Caco-2 (cell line): ENCODE data around the gene NTN1. TPM values are rescaled to one million over a fixed set of nuclear protein-coding genes. Genes with fewer than 3 reads are reported as not detected.

Source experiments
- BruUV-seq: library from RNA; stranded (reverse); fragments of 400-500 nt; replicated peaks from 2 replicates; lab custom pipeline; 2021; lab: Mats Ljungman, UMichigan
- CTCF ChIA-PET: fragments of 300-600 bp; sonication (Branson Sonifier 250); formaldehyde crosslinking; loops from one replicate; lab custom pipeline; 2022; ENCODE audit warnings: antibody characterized with exemption; lab: Charles Lee
- POLR2A ChIA-PET: fragments of 300-600 bp; sonication (Branson Sonifier 250); formaldehyde crosslinking; loops from one replicate; lab custom pipeline; 2022; ENCODE audit warnings: antibody characterized with exemption; lab: Charles Lee
- DNase-seq, 2 experiments: peaks; one replicate each; pipeline versions ENCODE4 v3.0.0 to v3.0.0-alpha.2; 2020 to 2022
- H3K27me3 ChIP-seq: replicated peaks from 2 replicates; pipeline ENCODE4 v1.6.0; 2011; ENCODE audit warnings: low read length; ENCODE audit not compliant: control insufficient read depth, insufficient read depth
- H3K36me3 ChIP-seq: 2 replicates; pipeline ENCODE4 v1.5.1; 2011; ENCODE audit warnings: low read length; ENCODE audit not compliant: control insufficient read depth, insufficient read depth
- H3K4me1 ChIP-seq: fragments of 250-450 bp; sonication (Bioruptor Pico); 2 replicates; pipeline ENCODE4 v1.5.1; 2020; ENCODE audit warnings: mild to moderate bottlenecking
- H3K4me3 ChIP-seq: 2 replicates; pipeline ENCODE4 v1.5.1; 2011; ENCODE audit warnings: low read depth, mild to moderate bottlenecking, control low read depth, low read length
- H3K9me3 ChIP-seq: fragments of 250-450 bp; sonication (Bioruptor Pico); 2 replicates; pipeline ENCODE4 v1.5.1; 2020; ENCODE audit warnings: mild to moderate bottlenecking, moderate library complexity
- H3K27ac Mint-ChIP-seq: one replicate; pipeline ENCODE4 v1.8.0; 2022; ENCODE audit warnings: mixed read lengths; ENCODE audit not compliant: unreplicated experiment
- H3K27me3 Mint-ChIP-seq: one replicate; pipeline ENCODE4 v1.8.0; 2022; ENCODE audit warnings: mixed read lengths; ENCODE audit not compliant: insufficient read depth, unreplicated experiment
- H3K36me3 Mint-ChIP-seq: one replicate; pipeline ENCODE4 v1.8.0; 2022; ENCODE audit warnings: mild to moderate bottlenecking, mixed read lengths; ENCODE audit not compliant: insufficient read depth, unreplicated experiment
- H3K4me1 Mint-ChIP-seq: one replicate; pipeline ENCODE4 v1.8.0; 2022; ENCODE audit warnings: low read depth, mixed read lengths; ENCODE audit not compliant: unreplicated experiment
- H3K4me3 Mint-ChIP-seq: one replicate; pipeline ENCODE4 v1.8.0; 2022; ENCODE audit warnings: mild to moderate bottlenecking, moderate library complexity, mixed read lengths; ENCODE audit not compliant: unreplicated experiment
- H3K9me3 Mint-ChIP-seq: one replicate; pipeline ENCODE4 v1.8.0; 2022; ENCODE audit warnings: mixed read lengths; ENCODE audit not compliant: unreplicated experiment
- CTCF ChIP-seq, 2 experiments: fragments of 200-600 bp in 1 of 2; IDR thresholded peaks; 1 replicate in 1 of 2; 2 replicates in 1 of 2; pipeline versions ENCODE4 v1.5.1 to v1.8.0; 2011 to 2022; ENCODE audit warnings: antibody characterized with exemption in 1 of 2, control low read depth in 1 of 2, inconsistent platforms in 1 of 2, low read depth in 1 of 2, low read length in 1 of 2, mild to moderate bottlenecking in 1 of 2, moderate library complexity in 1 of 2; ENCODE audit not compliant: insufficient read depth in 1 of 2, severe bottlenecking in 1 of 2, unreplicated experiment in 1 of 2
- intact Hi-C: fragments of 100-400 bp; cut with micrococcal nuclease; formaldehyde crosslinking; loops from one replicate; pipeline ENCODE4 v1.10.0; 2022; ENCODE audit not compliant: unreplicated experiment
- total RNA-seq: library from RNA; stranded (reverse); gene quantifications from 2 replicates; pipeline ENCODE4 v1.2.3, GENCODE V29; 2022

The NTN1 gene
- total RNA-seq, 1 experiment from 2014 or later = 0.88 TPM

- H3K27me3 ChIP-seq = no peaks in the 10 kb centered on the region
- H3K9me3 ChIP-seq = no peaks in the 10 kb centered on the region
- Mint-ChIP-seq H3K4me1 (no peaks in the 10 kb centered on the region), H3K36me3 (no peaks in the 10 kb centered on the region), H3K4me3 (no peak overlapping the region), H3K27me3 (peaks cover 6% of the 10 kb centered on the region), H3K27ac (no peak overlapping the region), H3K9me3 (no peaks in the 10 kb centered on the region)
- ChIA-PET POLR2A (no interaction called here), CTCF (no interaction called here)
- no peak for TF ChIP-seq CTCF (IDR thresholded peaks at IDR 0.05; ENCODE audit: insufficient read depth in 1 of 2, low read depth in 1 of 2, low read length in 1 of 2, severe bottlenecking in 1 of 2, unreplicated experiment in 1 of 2)
- intact Hi-C loops = no loop called here
- H3K4me1 ChIP-seq = no peaks in the 10 kb centered on the region
- no peak overlapping the region for H3K4me3 ChIP-seq
- DNase-seq = no peak
- BruUV-seq = no TSS peak
- H3K36me3 ChIP-seq = no peaks in the 10 kb centered on the region
Observed at GRCh38 chr17:9123594-9124553, 102.6 kb downstream of the NTN1 start.

DNA sequence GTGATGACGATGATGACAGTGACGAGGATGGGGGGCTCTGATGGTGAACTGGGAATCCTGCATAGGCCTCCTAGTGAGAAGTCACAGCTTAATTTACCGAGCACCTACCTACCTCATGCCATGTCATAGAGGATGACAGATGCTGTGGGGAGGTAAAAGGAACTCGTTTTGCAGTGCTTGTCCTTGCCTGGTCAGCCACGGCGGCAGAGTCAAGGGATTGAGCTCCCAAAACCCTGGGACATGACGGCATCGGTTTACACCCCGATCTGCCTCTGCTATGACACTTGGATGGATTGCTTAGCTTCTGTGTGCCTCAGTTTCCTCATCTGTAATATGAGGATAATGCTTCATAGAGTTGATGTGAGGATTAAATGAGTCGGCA is 103.2 kb downstream of the NTN1 start:
- peaks cover 6% of the 10 kb centered on the region for H3K27me3 Mint-ChIP-seq
- Histone ChIP-seq H3K4me3 (no peak overlapping the region), H3K27me3 (no peaks in the 10 kb centered on the region), H3K9me3 (no peaks in the 10 kb centered on the region), H3K36me3 (no peaks in the 10 kb centered on the region), H3K4me1 (no peaks in the 10 kb centered on the region)
- CTCF ChIA-PET = no interaction called here
- no peak for TF ChIP-seq CTCF (IDR thresholded peaks at IDR 0.05; ENCODE audit: insufficient read depth in 1 of 2, low read depth in 1 of 2, low read length in 1 of 2, severe bottlenecking in 1 of 2, unreplicated experiment in 1 of 2)
- no peaks in the 10 kb centered on the region for H3K4me1 Mint-ChIP-seq
- intact Hi-C loops = no loop called here
- no peaks in the 10 kb centered on the region for H3K36me3 Mint-ChIP-seq
- no peak overlapping the region for H3K27ac Mint-ChIP-seq
- POLR2A ChIA-PET = no interaction called here
- no peak for DNase-seq
- H3K9me3 Mint-ChIP-seq = no peaks in the 10 kb centered on the region
- BruUV-seq = no TSS peak
- H3K4me3 Mint-ChIP-seq = no peak overlapping the region

DNA sequence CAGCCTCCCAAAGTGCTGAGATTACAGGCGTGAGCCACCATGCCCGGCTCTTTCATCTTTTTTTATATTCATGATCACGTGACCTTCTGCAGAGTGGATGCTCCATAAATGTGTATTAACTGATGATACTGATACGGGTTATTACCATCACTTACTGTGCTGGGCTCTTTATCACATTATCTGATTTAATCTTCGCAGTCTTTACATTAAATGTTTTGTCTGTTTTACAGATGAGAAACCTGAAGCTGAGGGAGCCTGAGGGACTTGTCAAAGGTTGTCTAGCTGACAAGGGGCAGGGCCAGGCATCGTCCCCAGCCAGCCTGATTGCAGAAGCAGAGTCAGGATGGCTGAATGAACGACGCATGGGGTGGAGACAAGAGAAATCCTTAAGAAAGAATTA is 104.4 kb downstream of the NTN1 start:
- Histone ChIP-seq H3K9me3 (no peaks in the 10 kb centered on the region), H3K27me3 (no peaks in the 10 kb centered on the region), H3K4me1 (no peaks in the 10 kb centered on the region), H3K36me3 (no peaks in the 10 kb centered on the region), H3K4me3 (no peak overlapping the region)
- no peak for DNase-seq
- ChIA-PET POLR2A (no interaction called here), CTCF (no interaction called here)
- BruUV-seq = no TSS peak
- peaks cover 4% of the 10 kb centered on the region for H3K4me1 Mint-ChIP-seq
- H3K9me3 Mint-ChIP-seq = no peaks in the 10 kb centered on the region
- peaks cover 9% of the 10 kb centered on the region for H3K27me3 Mint-ChIP-seq
- H3K27ac Mint-ChIP-seq = no peak overlapping the region
- H3K4me3 Mint-ChIP-seq = no peak overlapping the region
- intact Hi-C loops = no loop called here
- H3K36me3 Mint-ChIP-seq = no peaks in the 10 kb centered on the region
- TF ChIP-seq CTCF (IDR thresholded peaks at IDR 0.05; ENCODE audit: insufficient read depth in 1 of 2, low read depth in 1 of 2, low read length in 1 of 2, severe bottlenecking in 1 of 2, unreplicated experiment in 1 of 2) = no peak
